GM23338 (cell line): ENCODE measurements around the gene ATF7IP2. TPM values are rescaled to one million over a fixed set of nuclear protein-coding genes. Genes with fewer than 3 reads are reported as not detected.

Experiments used
- ATAC-seq: fragments of 200-7000 bp; cut with Tn5 transposase; 3 replicates; pipeline ENCODE4 v1.9.1; 2020
- DNase-seq: peaks from one replicate; pipeline ENCODE4 v3.0.0-alpha.2; 2015; ENCODE audit warnings: low spot score
- H2AFZ ChIP-seq: fragments of 200-600 bp; sonication (generic); 2 replicates; pipeline ENCODE4 v1.8.0; 2016; ENCODE audit warnings: antibody characterized with exemption, mild to moderate bottlenecking, moderate library complexity
- H3F3A ChIP-seq: fragments of 200-600 bp; sonication (generic); replicated peaks from 2 replicates; pipeline ENCODE4 v1.8.0; 2017; ENCODE audit warnings: antibody characterized with exemption, mixed run types, low read depth
- H3K27ac ChIP-seq: fragments of 200-600 bp; sonication (generic); 2 replicates; pipeline ENCODE4 v1.6.1; 2016; ENCODE audit warnings: low read depth
- H3K27me3 ChIP-seq: fragments of 200-600 bp; sonication (generic); 2 replicates; pipeline ENCODE4 v1.8.0; 2016; ENCODE audit warnings: mild to moderate bottlenecking, mixed run types, moderate library complexity; ENCODE audit not compliant: insufficient read depth
- H3K36me3 ChIP-seq: fragments of 200-600 bp; sonication (generic); 2 replicates; pipeline ENCODE4 v1.8.0; 2016; ENCODE audit warnings: mild to moderate bottlenecking; ENCODE audit not compliant: insufficient read depth
- H3K4me1 ChIP-seq: fragments of 200-600 bp; sonication (generic); 2 replicates; pipeline ENCODE4 v1.8.0; 2016; ENCODE audit warnings: mild to moderate bottlenecking, moderate library complexity; ENCODE audit not compliant: insufficient read depth
- H3K4me2 ChIP-seq: fragments of 200-600 bp; sonication (generic); 2 replicates; pipeline ENCODE4 v1.7.1; 2017; ENCODE audit warnings: mixed run types
- H3K4me3 ChIP-seq: fragments of 200-600 bp; sonication (generic); 2 replicates; pipeline ENCODE4 v1.6.1; 2016; ENCODE audit warnings: mixed run types
- H3K79me2 ChIP-seq: fragments of 200-600 bp; sonication (generic); replicated peaks from 2 replicates; pipeline ENCODE4 v1.8.0; 2017; ENCODE audit warnings: mild to moderate bottlenecking; ENCODE audit not compliant: insufficient read depth
- H3K9me2 ChIP-seq: fragments of 200-600 bp; sonication (generic); 2 replicates; pipeline ENCODE4 v1.8.0; 2017; ENCODE audit not compliant: insufficient read depth
- H4K20me1 ChIP-seq: fragments of 200-600 bp; sonication (generic); replicated peaks from 2 replicates; pipeline ENCODE4 v1.8.0; 2017; ENCODE audit warnings: mild to moderate bottlenecking; ENCODE audit not compliant: insufficient read depth
- H3K27ac Mint-ChIP-seq: 2 replicates; pipeline ENCODE4 v1.8.0; 2020; ENCODE audit warnings: inconsistent platforms, mild to moderate bottlenecking, moderate library complexity, mixed read lengths
- H3K27me3 Mint-ChIP-seq: 3 replicates; pipeline ENCODE4 v1.8.0; 2022; ENCODE audit warnings: low read depth, mild to moderate bottlenecking, moderate library complexity, mixed read lengths, inconsistent platforms; ENCODE audit not compliant: insufficient read depth, poor library complexity
- H3K36me3 Mint-ChIP-seq: 3 replicates; pipeline ENCODE4 v1.8.0; 2021; ENCODE audit warnings: low read depth, mild to moderate bottlenecking, inconsistent platforms, moderate library complexity, mixed read lengths
- H3K4me1 Mint-ChIP-seq: 3 replicates; pipeline ENCODE4 v1.8.0; 2020; ENCODE audit warnings: mild to moderate bottlenecking, inconsistent platforms, mixed read lengths
- H3K4me3 Mint-ChIP-seq: 3 replicates; pipeline ENCODE4 v1.8.0; 2021; ENCODE audit warnings: moderate library complexity, mild to moderate bottlenecking, inconsistent platforms, mixed read lengths
- H3K9me3 Mint-ChIP-seq: 3 replicates; pipeline ENCODE4 v1.8.0; 2020; ENCODE audit warnings: moderate library complexity, mild to moderate bottlenecking, inconsistent platforms, mixed read lengths
- CREB1 ChIP-seq: fragments of 250-450 bp; sonication (Bioruptor Pico); IDR thresholded peaks from 2 replicates; pipeline ENCODE4 v1.5.0; 2020; ENCODE audit warnings: low read depth, mild to moderate bottlenecking, moderate library complexity
- EZH2 ChIP-seq: fragments of 200-600 bp; sonication (generic); IDR thresholded peaks from one replicate; pipeline ENCODE4 v1.8.0; 2017; ENCODE audit warnings: antibody characterized with exemption, mild to moderate bottlenecking, low read depth; ENCODE audit not compliant: unreplicated experiment
- EZH2phosphoT487 ChIP-seq: fragments of 200-600 bp; sonication (generic); IDR thresholded peaks from one replicate; pipeline ENCODE4 v1.8.1; 2018; ENCODE audit warnings: antibody characterized with exemption; ENCODE audit not compliant: unreplicated experiment
- JUNB ChIP-seq: IDR thresholded peaks from one replicate; pipeline ENCODE4 v1.6.1; 2016; ENCODE audit warnings: antibody characterized with exemption; ENCODE audit not compliant: unreplicated experiment
- NANOG ChIP-seq: IDR thresholded peaks from 2 replicates; pipeline ENCODE4 v1.6.1; 2016; ENCODE audit warnings: antibody characterized with exemption, borderline replicate concordance
- POLR2AphosphoS5 ChIP-seq: IDR thresholded peaks from 2 replicates; pipeline ENCODE4 v1.6.1; 2016; ENCODE audit warnings: antibody characterized with exemption, low read depth
- STAT1 ChIP-seq: IDR thresholded peaks from one replicate; pipeline ENCODE4 v1.6.1; 2016; ENCODE audit warnings: antibody characterized with exemption; ENCODE audit not compliant: unreplicated experiment
- ZNF114 ChIP-seq: fragments of 250-450 bp; sonication (Bioruptor Pico); IDR thresholded peaks from 2 replicates; pipeline ENCODE4 v1.5.0; 2020; ENCODE audit warnings: mild to moderate bottlenecking, moderate library complexity
- ZNF331 ChIP-seq: fragments of 250-450 bp; sonication (Bioruptor Pico); IDR thresholded peaks from 2 replicates; pipeline ENCODE4 v1.5.0; 2020; ENCODE audit warnings: low read depth, mild to moderate bottlenecking, moderate library complexity
- polyA plus RNA-seq: library from polyadenylated mRNA; unstranded; fragments of >200 nt; fragmentation: Nextera tagmentation; extraction: Ambion mirVana; gene quantifications from 2 replicates; pipeline ENCODE4 v1.2.1, GENCODE V29; 2016
- total RNA-seq: library from RNA; depleted of rRNA; stranded (reverse); fragments of >200 nt; shearing (Covaris generic); gene quantifications from 2 replicates; pipeline ENCODE4 v1.2.3, GENCODE V29; 2014
- TF ChIP-seq, protein P1 (sequence below), 2 experiments: fragments of 200-600 bp in 1 of 2; sonication (generic) in 1 of 2; conservative IDR thresholded peaks; 2 replicates each; pipeline versions ENCODE4 v1.5.1 to v1.6.1; 2016 to 2017; ENCODE audit warnings: antibody characterized with exemption in 2 of 2, low read depth in 2 of 2, mild to moderate bottlenecking in 2 of 2, moderate library complexity in 1 of 2
- TF ChIP-seq, protein P2 (sequence below): IDR thresholded peaks from 2 replicates; pipeline ENCODE4 v1.6.1; 2016; ENCODE audit warnings: antibody characterized with exemption
- TF ChIP-seq, protein P3 (sequence below): IDR thresholded peaks from one replicate; pipeline ENCODE4 v1.6.1; 2018; ENCODE audit warnings: antibody characterized with exemption; ENCODE audit not compliant: unreplicated experiment

The ATF7IP2 gene
- total and polyA plus RNA-seq, 2 experiments from 2014 or later = 27.9 to 55.7 TPM

DNA sequence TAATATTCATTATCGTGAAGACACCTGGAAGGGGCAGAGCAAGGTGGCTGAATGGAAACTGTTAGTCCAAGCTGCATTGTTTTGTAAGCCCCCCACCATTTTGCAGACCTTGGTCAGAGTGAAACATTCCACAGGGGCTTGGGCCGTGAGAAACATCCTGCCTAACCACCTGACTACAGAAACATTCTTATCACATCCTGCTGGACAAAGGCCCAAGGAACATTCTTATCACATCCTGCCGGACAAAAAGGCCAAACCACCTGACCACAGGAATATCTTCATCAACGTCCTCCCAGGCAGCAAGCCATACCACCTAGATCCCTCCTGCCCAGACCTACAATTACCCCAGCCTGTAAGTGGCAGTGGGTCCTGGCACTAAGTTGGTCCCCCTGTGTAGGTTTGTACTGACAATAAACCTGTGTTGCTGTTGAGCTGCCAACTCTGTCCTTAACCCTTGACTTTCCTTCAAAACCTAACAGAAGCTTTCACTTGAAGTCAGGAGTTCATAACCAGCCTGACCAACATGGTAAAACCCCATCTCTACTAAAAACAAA is 19.6 kb downstream of the ATF7IP2 start (continued):
- TF ChIP-seq, protein P1, sequence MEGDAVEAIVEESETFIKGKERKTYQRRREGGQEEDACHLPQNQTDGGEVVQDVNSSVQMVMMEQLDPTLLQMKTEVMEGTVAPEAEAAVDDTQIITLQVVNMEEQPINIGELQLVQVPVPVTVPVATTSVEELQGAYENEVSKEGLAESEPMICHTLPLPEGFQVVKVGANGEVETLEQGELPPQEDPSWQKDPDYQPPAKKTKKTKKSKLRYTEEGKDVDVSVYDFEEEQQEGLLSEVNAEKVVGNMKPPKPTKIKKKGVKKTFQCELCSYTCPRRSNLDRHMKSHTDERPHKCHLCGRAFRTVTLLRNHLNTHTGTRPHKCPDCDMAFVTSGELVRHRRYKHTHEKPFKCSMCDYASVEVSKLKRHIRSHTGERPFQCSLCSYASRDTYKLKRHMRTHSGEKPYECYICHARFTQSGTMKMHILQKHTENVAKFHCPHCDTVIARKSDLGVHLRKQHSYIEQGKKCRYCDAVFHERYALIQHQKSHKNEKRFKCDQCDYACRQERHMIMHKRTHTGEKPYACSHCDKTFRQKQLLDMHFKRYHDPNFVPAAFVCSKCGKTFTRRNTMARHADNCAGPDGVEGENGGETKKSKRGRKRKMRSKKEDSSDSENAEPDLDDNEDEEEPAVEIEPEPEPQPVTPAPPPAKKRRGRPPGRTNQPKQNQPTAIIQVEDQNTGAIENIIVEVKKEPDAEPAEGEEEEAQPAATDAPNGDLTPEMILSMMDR (conservative IDR thresholded peaks at IDR 0.05; ENCODE audit: low read depth in 2 of 2) = no peak
- TF ChIP-seq EZH2phosphoT487 (no peak), JUNB (no peak), POLR2AphosphoS5 (no peak), STAT1 (no peak), ZNF331 (CRISPR knock-in tag) (no peak), ZNF114 (CRISPR knock-in tag) (no peak), EZH2 (no peak), NANOG (no peak), CREB1 (CRISPR knock-in tag) (no peak)
- TF ChIP-seq, protein P2, sequence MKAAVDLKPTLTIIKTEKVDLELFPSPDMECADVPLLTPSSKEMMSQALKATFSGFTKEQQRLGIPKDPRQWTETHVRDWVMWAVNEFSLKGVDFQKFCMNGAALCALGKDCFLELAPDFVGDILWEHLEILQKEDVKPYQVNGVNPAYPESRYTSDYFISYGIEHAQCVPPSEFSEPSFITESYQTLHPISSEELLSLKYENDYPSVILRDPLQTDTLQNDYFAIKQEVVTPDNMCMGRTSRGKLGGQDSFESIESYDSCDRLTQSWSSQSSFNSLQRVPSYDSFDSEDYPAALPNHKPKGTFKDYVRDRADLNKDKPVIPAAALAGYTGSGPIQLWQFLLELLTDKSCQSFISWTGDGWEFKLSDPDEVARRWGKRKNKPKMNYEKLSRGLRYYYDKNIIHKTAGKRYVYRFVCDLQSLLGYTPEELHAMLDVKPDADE = no peak
- TF ChIP-seq, protein P3, sequence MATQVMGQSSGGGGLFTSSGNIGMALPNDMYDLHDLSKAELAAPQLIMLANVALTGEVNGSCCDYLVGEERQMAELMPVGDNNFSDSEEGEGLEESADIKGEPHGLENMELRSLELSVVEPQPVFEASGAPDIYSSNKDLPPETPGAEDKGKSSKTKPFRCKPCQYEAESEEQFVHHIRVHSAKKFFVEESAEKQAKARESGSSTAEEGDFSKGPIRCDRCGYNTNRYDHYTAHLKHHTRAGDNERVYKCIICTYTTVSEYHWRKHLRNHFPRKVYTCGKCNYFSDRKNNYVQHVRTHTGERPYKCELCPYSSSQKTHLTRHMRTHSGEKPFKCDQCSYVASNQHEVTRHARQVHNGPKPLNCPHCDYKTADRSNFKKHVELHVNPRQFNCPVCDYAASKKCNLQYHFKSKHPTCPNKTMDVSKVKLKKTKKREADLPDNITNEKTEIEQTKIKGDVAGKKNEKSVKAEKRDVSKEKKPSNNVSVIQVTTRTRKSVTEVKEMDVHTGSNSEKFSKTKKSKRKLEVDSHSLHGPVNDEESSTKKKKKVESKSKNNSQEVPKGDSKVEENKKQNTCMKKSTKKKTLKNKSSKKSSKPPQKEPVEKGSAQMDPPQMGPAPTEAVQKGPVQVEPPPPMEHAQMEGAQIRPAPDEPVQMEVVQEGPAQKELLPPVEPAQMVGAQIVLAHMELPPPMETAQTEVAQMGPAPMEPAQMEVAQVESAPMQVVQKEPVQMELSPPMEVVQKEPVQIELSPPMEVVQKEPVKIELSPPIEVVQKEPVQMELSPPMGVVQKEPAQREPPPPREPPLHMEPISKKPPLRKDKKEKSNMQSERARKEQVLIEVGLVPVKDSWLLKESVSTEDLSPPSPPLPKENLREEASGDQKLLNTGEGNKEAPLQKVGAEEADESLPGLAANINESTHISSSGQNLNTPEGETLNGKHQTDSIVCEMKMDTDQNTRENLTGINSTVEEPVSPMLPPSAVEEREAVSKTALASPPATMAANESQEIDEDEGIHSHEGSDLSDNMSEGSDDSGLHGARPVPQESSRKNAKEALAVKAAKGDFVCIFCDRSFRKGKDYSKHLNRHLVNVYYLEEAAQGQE = no peak

DNA sequence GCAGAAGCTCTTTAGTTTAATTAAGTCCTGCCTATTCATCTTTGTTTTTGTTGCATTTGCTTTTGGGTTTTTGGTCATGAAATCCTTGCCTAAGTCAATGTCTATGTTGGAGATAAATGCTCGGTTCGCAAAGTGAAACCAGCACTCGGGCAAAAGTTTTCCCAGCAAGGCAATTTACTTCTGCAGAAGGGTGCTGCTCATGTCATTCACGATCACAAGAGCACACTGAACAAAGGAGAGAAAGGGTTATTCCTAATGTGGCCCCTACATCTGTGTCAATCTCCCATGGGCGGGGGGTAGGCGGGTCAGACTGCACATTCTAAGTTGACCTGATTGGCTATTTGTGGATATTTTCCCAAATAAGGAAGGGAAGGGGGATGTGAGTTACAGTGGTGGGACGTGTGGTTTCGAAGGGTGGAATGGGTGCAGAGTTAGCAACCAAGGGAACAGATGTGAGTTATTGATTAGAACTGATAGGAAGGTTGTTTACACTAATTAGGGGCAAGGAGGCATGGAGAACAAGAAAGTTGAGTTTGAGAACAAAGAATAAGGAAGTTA is 23.0 kb downstream of the ATF7IP2 start:
- Histone ChIP-seq H3K4me1 (no peaks in the 10 kb centered on the region), H4K20me1 (no peaks in the 10 kb centered on the region; the same call in 1 of the 2 replicates), H3K27ac (no peak overlapping the region), H3K36me3 (peaks cover 27% of the 10 kb centered on the region), H3K79me2 (peaks cover 89% of the 10 kb centered on the region), H3K4me3 (no peak overlapping the region), H3K27me3 (no peaks in the 10 kb centered on the region), H3K4me2 (no peak overlapping the region), H3K9me2 (no peaks in the 10 kb centered on the region; the same call in 1 of the 2 replicates), H3F3A (no peaks in the 10 kb centered on the region), H2AFZ (no peak overlapping the region)
- no peak for ATAC-seq
- peaks cover 94% of the 10 kb centered on the region for H3K36me3 Mint-ChIP-seq
- peaks cover 2% of the 10 kb centered on the region for H3K27me3 Mint-ChIP-seq
- H3K4me1 Mint-ChIP-seq = no peaks in the 10 kb centered on the region
- no peak overlapping the region for H3K27ac Mint-ChIP-seq
- peaks cover 90% of the 10 kb centered on the region for H3K9me3 Mint-ChIP-seq
- peak; percentile 38 for DNase-seq
- H3K4me3 Mint-ChIP-seq = no peak overlapping the region
- TF ChIP-seq EZH2phosphoT487 = no peak
- TF ChIP-seq, protein P1 (conservative IDR thresholded peaks at IDR 0.05; ENCODE audit: low read depth in 2 of 2) = no peak
- TF ChIP-seq ZNF114 (CRISPR knock-in tag) = no peak
